Right lobe of liver (tissue), 6 donors: ENCODE data around the gene UNC5C. TPM values are rescaled to one million over a fixed set of nuclear protein-coding genes. Genes with fewer than 3 reads are reported as not detected.

Source experiments
- ATAC-seq, 4 donors: fragments of 200-7000 bp; cut with Tn5 transposase; one replicate each; pipeline ENCODE4 v1.9.1; 2020; ENCODE audit warnings: mild to moderate bottlenecking in 4 of 4, moderate library complexity in 4 of 4
- DNase-seq, 3 donors: peaks; one replicate each; pipeline ENCODE4 v3.0.0-alpha.2; 2020
- H3K27ac ChIP-seq, 3 donors: fragments of 200-600 bp; one replicate each; pipeline ENCODE4 v1.8.0; 2022
- H3K27me3 ChIP-seq, 2 donors: fragments of 200-600 bp; one replicate each; pipeline ENCODE4 v1.8.0; 2022
- H3K36me3 ChIP-seq, 4 donors: fragments of 200-600 bp; sonication (generic) in 1 of 4; one replicate each; pipeline versions ENCODE4 v1.5.1 to v1.8.0; 2017 to 2022; ENCODE audit warnings: control low read depth in 1 of 4
- H3K4me1 ChIP-seq, 4 donors: fragments of 200-600 bp; sonication (generic) in 1 of 4; one replicate each; pipeline versions ENCODE4 v1.5.1 to v1.8.0; 2017 to 2022; ENCODE audit warnings: control low read depth in 1 of 4
- H3K4me3 ChIP-seq, 3 donors: fragments of 200-600 bp; one replicate each; pipeline ENCODE4 v1.8.0; 2022
- H3K9me3 ChIP-seq, 4 donors: fragments of 200-600 bp; sonication (generic) in 1 of 4; one replicate each; pipeline versions ENCODE4 v1.5.1 to v1.8.0; 2017 to 2022; ENCODE audit warnings: control low read depth in 1 of 4
- CTCF ChIP-seq, 4 donors: fragments of 200-600 bp in 3 of 4; fragments of 450-650 bp in 1 of 4; IDR thresholded peaks; one replicate each; pipeline versions ENCODE4 v1.5.1 to v1.8.0; 2016 to 2022; ENCODE audit warnings: antibody characterized with exemption in 4 of 4, mild to moderate bottlenecking in 2 of 4
- POLR2A ChIP-seq: fragments of 450-650 bp; IDR thresholded peaks from one replicate; pipeline ENCODE4 v1.6.1; 2017; ENCODE audit warnings: antibody characterized with exemption, mild to moderate bottlenecking
- WGBS: methylation state at CpG from one replicate; pipeline ENCODE4 v1.1.6; 2018; ENCODE audit warnings: low coverage, low lambda C conversion rate; ENCODE audit not compliant: insufficient coverage; ENCODE audit errors: missing lambda C conversion rate; 5-methylcytosine and 5-hydroxymethylcytosine counted together
- intact Hi-C, 2 donors: fragments of 100-400 bp; cut with DNase I; formaldehyde crosslinking; loops; one replicate each; pipeline versions ENCODE4 v1.11.2 to v1.14.1; 2022
- total RNA-seq, 6 experiments: library from RNA; depleted of rRNA in 2 of 6; stranded (reverse); fragments of >200 nt in 2 of 6; fragmentation: NEBNext Ultra II Directional in 3 of 6; extraction: Animal tissue kit (Norgen Biotek cat#: 25700) in 3 of 6; gene quantifications; one replicate each; pipeline versions ENCODE4 v1.1.0 to v1.2.4, GENCODE V29; 2016 to 2023
- donor health status: DM: no; HTN: yes; CAD: no.
- donor health status: DM: no; HTN: no; CAD: no.
- donor health status: DM: no; HTN: no; CAD: no.
- donor health status: DM: no; HTN: yes; CAD: no.
- donor health status: DM: no; HTN: yes; CAD: no.

The UNC5C gene
- total RNA-seq, 6 experiments from 2014 or later = 0.50 to 0.71 (median 0.63) TPM

GRCh38 chr4:95122001-95122400 is 426.8 kb downstream of the UNC5C start:
- ATAC-seq = no peak
- no peaks in the 10 kb centered on the region for H3K36me3 ChIP-seq
- H3K9me3 ChIP-seq = no peaks in the 10 kb centered on the region
- TF ChIP-seq POLR2A (no peak), CTCF (IDR thresholded peaks at IDR 0.05) (no peak)
- intact Hi-C loops = no loop called here
- WGBS = 55% methylated on average over 6 of the region's 9 CpGs
- no peaks in the 10 kb centered on the region for H3K4me1 ChIP-seq
- no peak for DNase-seq
- H3K27me3 ChIP-seq = no peaks in the 10 kb centered on the region
- H3K27ac ChIP-seq = no peak overlapping the region
- no peak overlapping the region for H3K4me3 ChIP-seq

GRCh38 chr4:95120456-95120855 is 428.3 kb downstream of the UNC5C start:
- Histone ChIP-seq H3K9me3 (no peaks in the 10 kb centered on the region), H3K36me3 (no peaks in the 10 kb centered on the region), H3K27me3 (no peaks in the 10 kb centered on the region), H3K4me1 (no peaks in the 10 kb centered on the region), H3K4me3 (no peak overlapping the region), H3K27ac (no peak overlapping the region)
- intact Hi-C loops = no loop called here
- TF ChIP-seq POLR2A (no peak), CTCF (IDR thresholded peaks at IDR 0.05) (no peak)
- ATAC-seq (no peak), DNase-seq (no peak)
- WGBS = 68% methylated on average over 2 of the region's 2 CpGs

- no peak for DNase-seq
- Histone ChIP-seq H3K36me3 (no peaks in the 10 kb centered on the region), H3K4me1 (no peaks in the 10 kb centered on the region), H3K27ac (no peak overlapping the region), H3K4me3 (no peak overlapping the region), H3K9me3 (no peaks in the 10 kb centered on the region), H3K27me3 (no peaks in the 10 kb centered on the region)
- TF ChIP-seq CTCF (IDR thresholded peaks at IDR 0.05) (no peak), POLR2A (no peak)
- WGBS = 16% methylated on average over 6 of the region's 6 CpGs
- no peak for ATAC-seq
- intact Hi-C loops = no loop called here
Measured at GRCh38 chr4:95118497-95118896, 430.3 kb downstream of the UNC5C start.

GRCh38 chr4:95114521-95114920 is 434.3 kb downstream of the UNC5C start:
- Histone ChIP-seq H3K27me3 (no peaks in the 10 kb centered on the region), H3K4me3 (no peak overlapping the region), H3K27ac (no peak overlapping the region), H3K4me1 (no peaks in the 10 kb centered on the region), H3K36me3 (no peaks in the 10 kb centered on the region), H3K9me3 (no peaks in the 10 kb centered on the region)
- ATAC-seq = no peak
- TF ChIP-seq CTCF (IDR thresholded peaks at IDR 0.05) (no peak), POLR2A (no peak)
- no peak for DNase-seq
- intact Hi-C loops = no loop called here
- 73% methylated on average over 3 of the region's 3 CpGs for WGBS
